A673 (cell line): ENCODE measurements around the gene FBXL19. TPM values are rescaled to one million over a fixed set of nuclear protein-coding genes. Genes with fewer than 3 reads are reported as not detected.

Source experiments
- BruUV-seq: library from RNA; stranded (reverse); fragments of 400-500 nt; replicated peaks from 2 replicates; lab custom pipeline; 2021; lab: Mats Ljungman, UMichigan
- CTCF ChIA-PET: fragments of 300-600 bp; sonication (Branson Sonifier 250); formaldehyde crosslinking; loops from one replicate; lab custom pipeline; 2022; ENCODE audit warnings: antibody characterized with exemption; lab: Charles Lee
- POLR2A ChIA-PET: fragments of 300-600 bp; sonication (Branson Sonifier 250); formaldehyde crosslinking; loops from one replicate; lab custom pipeline; 2022; ENCODE audit warnings: antibody characterized with exemption; ENCODE audit not compliant: low non-redundant PET; lab: Charles Lee
- DNase-seq: peaks from one replicate; pipeline ENCODE4 v3.0.0-alpha.2; 2015; ENCODE audit warnings: low spot score
- H3K27ac ChIP-seq: fragments of 200-600 bp; sonication (generic); 2 replicates; pipeline ENCODE4 v1.5.1; 2016; ENCODE audit warnings: mixed run types, low read depth, mild to moderate bottlenecking, mixed read lengths, antibody characterized with exemption, low read length; ENCODE audit not compliant: poor library complexity, severe bottlenecking
- H3K27me3 ChIP-seq: fragments of 200-600 bp; sonication (generic); replicated peaks from 2 replicates; pipeline ENCODE4 v1.6.1; 2017; ENCODE audit warnings: mixed run types, low read depth, mild to moderate bottlenecking, mixed read lengths, antibody characterized with exemption, low read length; ENCODE audit not compliant: insufficient read depth, poor library complexity
- H3K36me3 ChIP-seq: fragments of 200-600 bp; sonication (generic); 2 replicates; pipeline ENCODE4 v1.6.1; 2016; ENCODE audit warnings: mixed run types, mild to moderate bottlenecking, mixed read lengths, antibody characterized with exemption, low read length; ENCODE audit not compliant: insufficient read depth, poor library complexity, severe bottlenecking
- H3K4me1 ChIP-seq: fragments of 200-600 bp; sonication (generic); 2 replicates; pipeline ENCODE4 v1.6.1; 2017; ENCODE audit warnings: mixed run types, mild to moderate bottlenecking, mixed read lengths, antibody characterized with exemption, low read length; ENCODE audit not compliant: insufficient read depth, poor library complexity, severe bottlenecking
- H3K4me3 ChIP-seq: fragments of 200-600 bp; sonication (generic); 2 replicates; pipeline ENCODE4 v1.5.1; 2016; ENCODE audit warnings: low read depth, mixed run types, mild to moderate bottlenecking, mixed read lengths, low read length; ENCODE audit not compliant: poor library complexity, severe bottlenecking
- H3K9me3 ChIP-seq: fragments of 200-600 bp; sonication (generic); 2 replicates; pipeline ENCODE4 v1.6.1; 2016; ENCODE audit warnings: mixed run types, low read depth, mild to moderate bottlenecking, mixed read lengths, antibody characterized with exemption, low read length; ENCODE audit not compliant: poor library complexity, severe bottlenecking
- EZH2 ChIP-seq: fragments of 200-600 bp; sonication (generic); IDR thresholded peaks from 2 replicates; pipeline ENCODE4 v1.6.1; 2017; ENCODE audit warnings: borderline replicate concordance, low read depth, mild to moderate bottlenecking, mixed read lengths, antibody characterized with exemption, low read length; ENCODE audit not compliant: poor library complexity, severe bottlenecking
- intact Hi-C: fragments of 100-400 bp; cut with micrococcal nuclease; formaldehyde crosslinking; loops from one replicate; pipeline ENCODE4 v1.10.0; 2022; ENCODE audit not compliant: unreplicated experiment
- total RNA-seq: library from RNA; stranded (reverse); gene quantifications from 2 replicates; pipeline ENCODE4 v1.2.3, GENCODE V29; 2021
- TF ChIP-seq, protein P1 (sequence below): fragments of 300-800, 200-600 bp; sonication (generic); conservative IDR thresholded peaks from 2 replicates; pipeline ENCODE4 v1.5.1; 2017; ENCODE audit warnings: low read depth, mild to moderate bottlenecking, antibody characterized with exemption, low read length, moderate library complexity, mixed read lengths

The FBXL19 gene
- total RNA-seq, 1 experiment from 2014 or later = 39.3 TPM

- H3K4me1 ChIP-seq = peaks cover 33% of the 10 kb centered on the region
- H3K27me3 ChIP-seq = no peaks in the 10 kb centered on the region
- TF ChIP-seq, protein P1, sequence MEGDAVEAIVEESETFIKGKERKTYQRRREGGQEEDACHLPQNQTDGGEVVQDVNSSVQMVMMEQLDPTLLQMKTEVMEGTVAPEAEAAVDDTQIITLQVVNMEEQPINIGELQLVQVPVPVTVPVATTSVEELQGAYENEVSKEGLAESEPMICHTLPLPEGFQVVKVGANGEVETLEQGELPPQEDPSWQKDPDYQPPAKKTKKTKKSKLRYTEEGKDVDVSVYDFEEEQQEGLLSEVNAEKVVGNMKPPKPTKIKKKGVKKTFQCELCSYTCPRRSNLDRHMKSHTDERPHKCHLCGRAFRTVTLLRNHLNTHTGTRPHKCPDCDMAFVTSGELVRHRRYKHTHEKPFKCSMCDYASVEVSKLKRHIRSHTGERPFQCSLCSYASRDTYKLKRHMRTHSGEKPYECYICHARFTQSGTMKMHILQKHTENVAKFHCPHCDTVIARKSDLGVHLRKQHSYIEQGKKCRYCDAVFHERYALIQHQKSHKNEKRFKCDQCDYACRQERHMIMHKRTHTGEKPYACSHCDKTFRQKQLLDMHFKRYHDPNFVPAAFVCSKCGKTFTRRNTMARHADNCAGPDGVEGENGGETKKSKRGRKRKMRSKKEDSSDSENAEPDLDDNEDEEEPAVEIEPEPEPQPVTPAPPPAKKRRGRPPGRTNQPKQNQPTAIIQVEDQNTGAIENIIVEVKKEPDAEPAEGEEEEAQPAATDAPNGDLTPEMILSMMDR = no peak
- TF ChIP-seq EZH2 = no peak
- no peak for DNase-seq
- intact Hi-C loops = no loop called here
- ChIA-PET CTCF (no interaction called here), POLR2A (no interaction called here)
- H3K36me3 ChIP-seq = no peaks in the 10 kb centered on the region
- no TSS peak for BruUV-seq
- H3K9me3 ChIP-seq = no peaks in the 10 kb centered on the region
- no peak overlapping the region for H3K4me3 ChIP-seq
- H3K27ac ChIP-seq = no peak overlapping the region
Observed at GRCh38 chr16:30899794-30900193, 23.6 kb upstream of the FBXL19 start.

DNA sequence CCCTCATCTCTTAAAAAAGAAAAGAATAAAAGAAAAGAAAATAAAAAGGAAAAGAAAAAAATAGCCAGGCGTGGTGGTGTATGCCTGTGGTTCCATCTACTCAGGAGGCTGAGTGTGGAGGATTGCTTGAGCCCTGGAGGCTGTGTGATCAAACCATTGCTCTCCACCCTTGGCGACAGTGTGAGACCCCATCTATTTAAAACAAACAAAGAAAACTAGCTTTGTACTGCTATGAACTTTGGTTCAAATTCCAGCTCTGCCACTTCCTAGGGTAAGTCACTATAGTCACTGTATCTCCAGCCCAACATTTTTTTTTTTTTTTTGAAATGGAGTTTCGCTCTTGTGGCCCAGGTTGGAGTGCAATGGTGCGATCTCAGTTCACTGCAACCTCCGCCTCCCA is 22.8 kb upstream of the FBXL19 start:
- no peaks in the 10 kb centered on the region for H3K36me3 ChIP-seq
- DNase-seq = no peak
- intact Hi-C loops = no loop called here
- TF ChIP-seq EZH2 = no peak
- TF ChIP-seq, protein P1 = no peak
- H3K27me3 ChIP-seq = no peaks in the 10 kb centered on the region
- H3K4me1 ChIP-seq = peaks cover 33% of the 10 kb centered on the region
- H3K9me3 ChIP-seq = no peaks in the 10 kb centered on the region
- no peak overlapping the region for H3K27ac ChIP-seq
- ChIA-PET POLR2A (no interaction called here), CTCF (interaction anchor here (0.9 kb wide), 1 partner anchor 406 kb away, joined by 5 read pairs; no protein-coding TSS in a partner anchor)
- H3K4me3 ChIP-seq = no peak overlapping the region
- BruUV-seq = no TSS peak

DNA sequence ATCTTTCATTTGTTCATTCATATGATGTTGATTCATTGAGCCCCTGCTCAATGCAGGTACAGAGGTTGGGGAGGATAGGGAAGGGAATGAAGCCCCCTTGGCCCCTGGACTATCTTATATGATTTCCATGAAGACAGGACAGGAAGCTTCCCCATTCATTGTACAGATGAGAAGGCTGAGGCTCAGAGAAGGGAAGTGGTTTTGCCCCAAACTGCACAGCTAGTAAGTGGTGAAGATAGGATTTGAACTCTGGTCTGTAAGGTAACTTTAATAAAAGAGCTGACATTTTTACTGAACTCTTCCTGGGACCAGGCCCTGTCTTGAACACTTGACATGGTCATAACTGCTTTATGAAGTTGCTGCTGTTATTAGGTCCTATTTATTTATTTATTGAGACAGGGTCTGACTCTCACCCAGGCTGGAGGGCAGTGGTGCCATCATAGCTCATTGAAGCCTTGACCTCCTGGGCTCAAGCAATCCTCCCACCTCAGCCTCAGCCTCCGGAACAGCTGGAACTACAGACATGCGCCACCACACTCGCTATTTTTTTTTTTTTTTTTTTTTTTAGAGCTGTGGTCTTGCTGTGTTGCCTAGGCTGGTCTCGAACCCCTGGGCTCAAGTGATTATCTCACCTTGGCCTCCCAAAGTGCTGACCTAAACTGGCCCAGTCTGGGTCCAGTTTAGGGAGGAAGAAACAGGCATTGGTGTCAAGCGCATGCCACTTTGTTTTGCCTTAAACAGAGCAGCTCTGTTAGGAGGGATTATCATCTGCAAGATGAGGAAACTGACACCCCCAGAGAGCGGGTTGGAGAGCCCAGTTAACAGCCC is 22.0 kb upstream of the FBXL19 start:
- DNase-seq = no peak
- Histone ChIP-seq H3K27me3 (no peaks in the 10 kb centered on the region), H3K4me3 (peak overlapping the region; percentile 42), H3K36me3 (no peaks in the 10 kb centered on the region), H3K4me1 (peaks cover 27% of the 10 kb centered on the region), H3K27ac (peak overlapping the region; percentile 82), H3K9me3 (no peaks in the 10 kb centered on the region)
- TF ChIP-seq EZH2 = no peak
- TF ChIP-seq, protein P1 = no peak
- intact Hi-C loops = no loop called here
- ChIA-PET POLR2A (no interaction called here), CTCF (interaction anchor here (0.9 to 2.1 kb wide), 3 partner anchors 56 to 407 kb away, joined by 3 to 18 read pairs (median 5); no protein-coding TSS in a partner anchor)
- TSS peak; percentile 75 for BruUV-seq
